Subcutaneous adipose tissue (tissue), 4 donors: ENCODE measurements around the gene PDZRN4. TPM values are rescaled to one million over a fixed set of nuclear protein-coding genes. Genes with fewer than 3 reads are reported as not detected.

ENCODE experiments used
- total RNA-seq, 4 donors: library from RNA; depleted of rRNA; stranded (reverse); fragments of >200 nt; gene quantifications; one replicate each; pipeline ENCODE4 v1.1.0, GENCODE V29; 2016
- TF ChIP-seq, protein P1 (sequence below): fragments of 450-650 bp; IDR thresholded peaks from one replicate; pipeline ENCODE4 v1.5.1; 2016; ENCODE audit warnings: low read depth, mild to moderate bottlenecking, control low read depth, antibody characterized with exemption, moderate library complexity

PDZRN4 gene
- total RNA-seq, 4 donors from 2014 or later = 0.49 to 11.7 (median 2.2) TPM

DNA sequence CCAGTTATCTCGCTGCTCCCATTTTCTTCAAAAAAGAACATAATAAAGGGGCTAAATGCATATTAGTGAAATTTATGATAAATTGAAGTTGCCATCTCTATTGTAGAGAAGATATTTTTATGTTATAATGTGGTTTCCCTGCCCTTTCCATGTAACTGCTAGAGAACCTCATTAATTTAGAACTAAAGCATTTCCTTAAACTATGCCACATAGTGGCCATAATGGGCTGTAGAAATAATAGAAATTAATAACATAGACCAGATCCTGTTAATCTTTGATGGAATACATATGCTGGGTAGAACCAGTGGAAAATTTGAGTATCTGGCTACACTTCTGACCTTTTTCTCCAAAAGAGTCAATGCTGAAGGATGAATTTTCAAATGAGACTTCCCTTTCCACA, 376.7 kb downstream of the PDZRN4 start:
- TF ChIP-seq, protein P1, sequence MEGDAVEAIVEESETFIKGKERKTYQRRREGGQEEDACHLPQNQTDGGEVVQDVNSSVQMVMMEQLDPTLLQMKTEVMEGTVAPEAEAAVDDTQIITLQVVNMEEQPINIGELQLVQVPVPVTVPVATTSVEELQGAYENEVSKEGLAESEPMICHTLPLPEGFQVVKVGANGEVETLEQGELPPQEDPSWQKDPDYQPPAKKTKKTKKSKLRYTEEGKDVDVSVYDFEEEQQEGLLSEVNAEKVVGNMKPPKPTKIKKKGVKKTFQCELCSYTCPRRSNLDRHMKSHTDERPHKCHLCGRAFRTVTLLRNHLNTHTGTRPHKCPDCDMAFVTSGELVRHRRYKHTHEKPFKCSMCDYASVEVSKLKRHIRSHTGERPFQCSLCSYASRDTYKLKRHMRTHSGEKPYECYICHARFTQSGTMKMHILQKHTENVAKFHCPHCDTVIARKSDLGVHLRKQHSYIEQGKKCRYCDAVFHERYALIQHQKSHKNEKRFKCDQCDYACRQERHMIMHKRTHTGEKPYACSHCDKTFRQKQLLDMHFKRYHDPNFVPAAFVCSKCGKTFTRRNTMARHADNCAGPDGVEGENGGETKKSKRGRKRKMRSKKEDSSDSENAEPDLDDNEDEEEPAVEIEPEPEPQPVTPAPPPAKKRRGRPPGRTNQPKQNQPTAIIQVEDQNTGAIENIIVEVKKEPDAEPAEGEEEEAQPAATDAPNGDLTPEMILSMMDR = no peak

DNA sequence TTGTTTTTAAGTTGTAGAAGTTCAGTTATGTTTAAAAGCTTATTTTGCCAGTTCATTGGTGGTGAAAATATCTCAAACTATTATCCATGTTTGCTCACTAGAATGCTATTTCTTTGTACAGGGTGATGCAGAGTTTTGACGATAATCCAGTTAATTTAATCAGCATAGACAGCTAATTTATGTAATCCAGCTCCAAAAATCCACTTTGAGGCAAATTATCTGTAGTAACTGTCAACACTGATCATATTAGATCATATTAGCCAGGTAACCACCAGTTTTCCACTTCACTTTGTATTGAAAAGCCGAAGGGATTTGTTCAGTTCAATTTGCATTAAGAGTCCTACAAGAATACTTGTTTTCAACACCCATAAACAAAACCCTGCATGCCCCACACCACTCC, 378.6 kb downstream of the PDZRN4 start:
- TF ChIP-seq, protein P1 = no peak

DNA sequence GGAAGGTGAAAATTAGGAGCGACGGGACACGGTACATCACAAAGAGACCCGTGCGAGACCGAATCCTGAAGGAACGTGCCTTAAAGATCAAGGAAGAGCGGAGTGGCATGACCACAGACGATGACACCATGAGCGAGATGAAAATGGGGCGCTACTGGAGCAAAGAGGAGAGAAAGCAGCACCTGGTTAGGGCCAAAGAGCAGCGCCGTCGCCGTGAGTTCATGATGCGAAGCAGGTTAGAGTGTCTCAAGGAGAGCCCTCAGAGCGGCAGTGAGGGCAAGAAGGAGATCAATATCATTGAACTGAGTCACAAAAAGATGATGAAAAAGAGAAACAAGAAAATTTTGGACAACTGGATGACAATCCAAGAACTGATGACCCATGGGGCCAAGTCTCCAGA, 385.3 kb downstream of the PDZRN4 start:
- TF ChIP-seq, protein P1 = no peak

DNA sequence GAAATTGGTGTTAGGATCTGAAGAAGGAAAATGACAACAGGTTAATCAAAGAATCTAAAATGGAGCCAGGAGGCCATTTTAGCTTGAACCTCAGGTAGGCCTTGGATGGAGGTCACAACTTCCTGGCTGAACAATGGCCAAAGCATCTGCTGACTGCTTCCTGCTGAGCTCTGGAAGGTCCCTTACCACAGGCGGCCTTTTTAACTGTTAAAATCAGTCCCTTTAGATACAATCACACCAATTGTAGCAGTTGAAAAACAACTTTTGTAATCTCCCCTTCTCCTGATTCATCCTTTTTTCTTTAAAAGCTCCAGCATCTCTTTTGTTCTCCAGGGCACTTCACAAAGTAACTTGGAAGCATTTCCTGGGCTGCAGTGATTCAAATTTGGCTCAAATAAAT, 388.8 kb downstream of the PDZRN4 start:
- TF ChIP-seq, protein P1 = no peak

DNA sequence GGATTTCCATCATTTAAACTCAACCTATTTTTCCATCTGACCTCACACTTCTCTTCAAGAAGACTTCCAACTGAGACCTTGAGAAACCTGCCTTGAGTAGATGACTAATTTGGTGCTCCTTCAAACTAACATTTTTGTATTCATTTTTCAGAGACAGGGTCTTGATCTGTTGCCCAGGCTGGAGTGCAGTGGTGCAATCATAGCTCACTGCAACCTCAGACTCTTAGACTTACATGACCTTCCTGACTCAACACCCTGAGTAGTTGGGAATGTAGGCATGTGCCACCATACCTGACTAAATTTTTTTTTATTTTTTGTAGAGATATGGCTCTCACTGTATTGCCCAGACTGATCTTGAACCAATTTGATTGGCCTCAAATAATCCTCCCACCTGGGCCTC, 389.9 kb downstream of the PDZRN4 start:
- TF ChIP-seq, protein P1 = no peak

DNA sequence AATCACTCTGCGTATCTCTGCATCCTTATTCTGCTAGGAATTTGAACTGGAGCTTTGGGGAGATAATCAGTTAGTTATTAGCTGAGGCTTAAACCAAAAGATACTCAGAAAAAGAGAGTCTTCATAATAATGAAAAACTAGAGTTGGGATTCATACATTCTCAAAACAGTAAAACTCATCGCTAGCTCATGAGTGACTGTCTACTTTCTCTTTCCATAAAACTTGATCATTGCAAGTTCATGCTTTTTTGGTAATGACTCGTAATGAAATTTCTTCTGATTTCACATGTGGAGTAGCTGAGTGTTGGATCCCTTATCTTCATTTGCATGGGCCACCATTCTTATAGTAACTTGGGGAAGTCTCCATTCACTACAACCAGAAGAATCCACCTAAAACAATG, 397.7 kb downstream of the PDZRN4 start:
- TF ChIP-seq, protein P1 = no peak

DNA sequence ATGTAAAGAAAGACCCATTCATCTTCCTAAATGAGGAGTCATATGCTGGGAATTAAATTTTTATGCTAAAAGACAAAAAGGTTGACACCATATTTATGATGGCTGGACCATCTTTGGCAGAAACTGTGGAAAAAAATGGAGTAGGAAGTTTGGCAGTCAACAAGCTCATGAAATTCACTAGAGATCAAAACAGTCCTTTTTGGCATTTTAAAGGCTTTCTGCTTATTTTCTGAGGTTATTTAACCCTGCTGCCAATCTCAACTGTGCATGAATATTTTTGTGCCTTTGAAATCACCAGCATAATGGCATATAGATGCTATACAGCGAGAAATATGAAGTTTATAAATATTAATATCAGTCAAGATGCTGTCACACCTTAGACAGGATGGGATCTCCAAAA, 399.5 kb downstream of the PDZRN4 start:
- TF ChIP-seq, protein P1 = no peak
